Testis (tissue), 2 donors: ENCODE measurements around the gene VAV2.

Experiments
- CTCF ChIP-seq, 3 experiments: fragments of 450-650 bp in 2 of 3; fragments of 200-600 bp in 1 of 3; sonication (generic) in 1 of 3; IDR thresholded peaks; one replicate each; pipeline ENCODE4 v1.5.1; 2016 to 2019; ENCODE audit warnings: antibody characterized with exemption in 3 of 3, mild to moderate bottlenecking in 2 of 3, moderate library complexity in 1 of 3
- POLR2A ChIP-seq: fragments of 450-650 bp; IDR thresholded peaks from one replicate; pipeline ENCODE4 v1.6.1; 2017; ENCODE audit warnings: antibody characterized with exemption, mild to moderate bottlenecking, moderate library complexity

DNA sequence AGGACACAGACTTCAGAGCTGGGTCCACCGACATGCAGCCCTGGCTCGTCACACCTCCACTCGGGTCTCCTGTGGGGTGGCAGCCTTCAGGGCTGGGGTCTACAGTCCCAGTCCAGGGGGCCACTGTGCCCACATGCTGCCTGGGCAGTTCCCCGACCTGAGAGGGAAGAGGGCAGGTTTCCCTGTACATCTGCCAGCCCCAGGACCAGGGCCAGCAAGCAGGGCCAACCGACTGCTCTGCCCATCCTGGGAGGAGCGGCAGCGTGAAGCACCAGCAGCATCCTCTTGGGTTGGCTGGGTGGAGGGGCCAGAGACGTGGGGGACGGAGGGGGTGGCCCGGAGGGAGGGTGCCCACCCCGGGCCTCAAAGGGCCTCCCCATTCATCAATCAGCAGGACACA, 133.4 kb downstream of the VAV2 start:
- TF ChIP-seq CTCF (IDR thresholded peaks at IDR 0.05): no peak
- no peak for TF ChIP-seq POLR2A
